Measurements from ENCODE around the gene KDM4B.

DNA sequence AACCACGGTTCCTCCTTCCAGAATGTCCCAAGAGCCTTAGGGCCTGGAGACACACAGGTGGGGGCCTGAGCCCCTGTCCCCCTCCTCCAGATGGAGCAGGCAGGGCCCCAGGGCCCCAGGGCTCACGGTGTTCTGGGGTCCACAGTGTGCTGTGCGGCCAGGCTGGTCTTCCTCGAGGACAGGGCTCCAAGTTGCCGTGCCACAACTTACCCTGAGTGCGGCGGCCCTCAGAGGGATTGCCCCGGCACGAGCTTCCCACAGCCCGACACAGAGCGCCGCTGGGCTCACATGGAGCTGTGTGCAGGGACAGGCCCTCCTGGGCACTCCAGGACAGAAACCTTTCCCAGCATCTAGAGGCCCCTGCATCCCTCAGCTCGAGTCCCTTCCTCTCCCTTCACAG, 160.8 kb downstream of the KDM4B start:
- TF ChIP-seq, protein P1, sequence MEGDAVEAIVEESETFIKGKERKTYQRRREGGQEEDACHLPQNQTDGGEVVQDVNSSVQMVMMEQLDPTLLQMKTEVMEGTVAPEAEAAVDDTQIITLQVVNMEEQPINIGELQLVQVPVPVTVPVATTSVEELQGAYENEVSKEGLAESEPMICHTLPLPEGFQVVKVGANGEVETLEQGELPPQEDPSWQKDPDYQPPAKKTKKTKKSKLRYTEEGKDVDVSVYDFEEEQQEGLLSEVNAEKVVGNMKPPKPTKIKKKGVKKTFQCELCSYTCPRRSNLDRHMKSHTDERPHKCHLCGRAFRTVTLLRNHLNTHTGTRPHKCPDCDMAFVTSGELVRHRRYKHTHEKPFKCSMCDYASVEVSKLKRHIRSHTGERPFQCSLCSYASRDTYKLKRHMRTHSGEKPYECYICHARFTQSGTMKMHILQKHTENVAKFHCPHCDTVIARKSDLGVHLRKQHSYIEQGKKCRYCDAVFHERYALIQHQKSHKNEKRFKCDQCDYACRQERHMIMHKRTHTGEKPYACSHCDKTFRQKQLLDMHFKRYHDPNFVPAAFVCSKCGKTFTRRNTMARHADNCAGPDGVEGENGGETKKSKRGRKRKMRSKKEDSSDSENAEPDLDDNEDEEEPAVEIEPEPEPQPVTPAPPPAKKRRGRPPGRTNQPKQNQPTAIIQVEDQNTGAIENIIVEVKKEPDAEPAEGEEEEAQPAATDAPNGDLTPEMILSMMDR (conservative IDR thresholded peaks at IDR 0.05): no peak
- TF ChIP-seq ZFX (IDR thresholded peaks at IDR 0.05): no peak

Measured in C4-2B (cell line).